IMR-90 (cell line): Measurements from ENCODE around the gene RENBP.

Experiments used
- CTCF ChIP-seq: conservative IDR thresholded peaks from 2 replicates; pipeline ENCODE4 v1.5.1; 2012; ENCODE audit warnings: mild to moderate bottlenecking, low read depth, low read length, improper control_type of control experiment
- RFX5 ChIP-seq: IDR thresholded peaks from 2 replicates; pipeline ENCODE4 v1.8.0; 2012; ENCODE audit warnings: low read depth, mild to moderate bottlenecking, low read length, moderate library complexity
- SMC3 ChIP-seq: fragments of 150-350 bp; IDR thresholded peaks from 2 replicates; pipeline ENCODE4 v1.6.1; 2016; ENCODE audit warnings: low read depth, mild to moderate bottlenecking, antibody characterized with exemption, low read length, moderate library complexity

- TF ChIP-seq CTCF (no peak), RFX5 (no peak), SMC3 (no peak)
Observed at GRCh38 chrX:153993978-153994377, 49.5 kb upstream of the RENBP start.
